HCT116 (cell line): Measurements from ENCODE around the gene KIF1A. TPM values are rescaled to one million over a fixed set of nuclear protein-coding genes. Genes with fewer than 3 reads are reported as not detected.

Source experiments
- ATAC-seq: fragments of 200-7000 bp; cut with Tn5 transposase; 2 replicates; pipeline ENCODE4 v1.9.1; 2020; ENCODE audit warnings: mild to moderate bottlenecking, moderate library complexity
- BruUV-seq: library from RNA; stranded (reverse); fragments of 400-500 nt; replicated peaks from 2 replicates; lab custom pipeline; 2021; lab: Mats Ljungman, UMichigan
- CTCF ChIA-PET: fragments of 300-600 bp; sonication (Branson Sonifier 250); formaldehyde crosslinking; loops from one replicate; lab custom pipeline; 2021; ENCODE audit warnings: antibody characterized with exemption; lab: Charles Lee
- POLR2A ChIA-PET: fragments of 300-600, 350-600 bp; sonication (Branson Sonifier 250); formaldehyde crosslinking; loops from one replicate; lab custom pipeline; 2021; ENCODE audit warnings: antibody characterized with exemption; lab: Charles Lee
- RAD21 ChIA-PET, 2 experiments: fragments of 300-600 bp; sonication (Branson Sonifier 250); formaldehyde crosslinking; loops; one replicate each; lab custom pipeline; 2023; ENCODE audit warnings: low total read pairs in 2 of 2; ENCODE audit not compliant: uncharacterized antibody in 2 of 2, unreplicated experiment in 2 of 2, low non-redundant PET in 1 of 2; lab: Charles Lee
- DNase-seq: peaks from one replicate; pipeline ENCODE4 v3.0.0-alpha.2; 2010; ENCODE audit warnings: low read depth, low spot score
- H2AFZ ChIP-seq: fragments of 200-600 bp; shearing (Covaris generic), sonication (generic); 2 replicates; pipeline ENCODE4 v1.6.1; 2017; ENCODE audit warnings: low read depth, mixed run types, mixed read lengths, antibody characterized with exemption, low read length; ENCODE audit not compliant: poor library complexity, severe bottlenecking
- H3K27ac ChIP-seq: 2 replicates; pipeline ENCODE4 v1.5.1; 2012; ENCODE audit warnings: low read depth, low read length
- H3K27me3 ChIP-seq: fragments of 200-600 bp; sonication (generic); 2 replicates; pipeline ENCODE4 v1.6.1; 2016; ENCODE audit warnings: mixed run types, low read length, mixed read lengths; ENCODE audit not compliant: insufficient read depth
- H3K36me3 ChIP-seq, 2 experiments: fragments of 200-500 bp in 1 of 2; fragments of 200-600 bp in 1 of 2; sonication (Bioruptor generic) in 1 of 2; sonication (generic) in 1 of 2; 2 replicates each; pipeline versions ENCODE4 v1.5.1 to v1.6.1; 2014 to 2016; ENCODE audit warnings: low read length in 2 of 2, inconsistent platforms in 1 of 2, mixed read lengths in 1 of 2, mixed run types in 1 of 2; ENCODE audit not compliant: insufficient read depth in 2 of 2, control insufficient read depth in 1 of 2
- H3K4me1 ChIP-seq, 2 experiments: fragments of 200-600 bp in 1 of 2; sonication (generic) in 1 of 2; 2 replicates each; pipeline versions ENCODE4 v1.5.1 to v1.6.1; 2012 to 2017; ENCODE audit warnings: low read length in 2 of 2, inconsistent platforms in 1 of 2, mild to moderate bottlenecking in 1 of 2, mixed read lengths in 1 of 2, mixed run types in 1 of 2, moderate library complexity in 1 of 2; ENCODE audit not compliant: insufficient read depth in 2 of 2, control insufficient read depth in 1 of 2
- H3K4me2 ChIP-seq: fragments of 200-600 bp; sonication (generic); 2 replicates; pipeline ENCODE4 v1.6.1; 2017; ENCODE audit warnings: mixed run types, low read length, mixed read lengths
- H3K4me3 ChIP-seq, 2 experiments: fragments of 200-600 bp in 1 of 2; sonication (generic) in 1 of 2; replicated peaks in 1 of 2; 2 replicates each; pipeline ENCODE4 v1.5.1; 2011 to 2016; ENCODE audit warnings: low read length in 2 of 2, control low read depth in 1 of 2, low read depth in 1 of 2, mild to moderate bottlenecking in 1 of 2, mixed read lengths in 1 of 2, mixed run types in 1 of 2
- H3K79me2 ChIP-seq: fragments of 200-600 bp; sonication (generic); 2 replicates; pipeline ENCODE4 v1.6.1; 2017; ENCODE audit warnings: mild to moderate bottlenecking, mixed run types, low read length, moderate library complexity, mixed read lengths; ENCODE audit not compliant: insufficient read depth
- H3K9ac ChIP-seq: fragments of 200-600 bp; sonication (generic); 2 replicates; pipeline ENCODE4 v1.6.1; 2016; ENCODE audit warnings: low read length, mixed read lengths
- H3K9me2 ChIP-seq: fragments of 200-600 bp; sonication (generic), shearing (Covaris generic); 2 replicates; pipeline ENCODE4 v1.6.1; 2017; ENCODE audit warnings: mixed run types, mild to moderate bottlenecking, moderate library complexity; ENCODE audit not compliant: insufficient read depth
- H3K9me3 ChIP-seq, 2 experiments: fragments of 200-500 bp in 1 of 2; fragments of 200-600 bp in 1 of 2; sonication (Bioruptor generic) in 1 of 2; sonication (generic) in 1 of 2; 2 replicates each; pipeline ENCODE4 v1.6.1; 2014 to 2017; ENCODE audit warnings: low read length in 2 of 2, mixed read lengths in 2 of 2, inconsistent platforms in 1 of 2, low read depth in 1 of 2, mild to moderate bottlenecking in 1 of 2, mixed run types in 1 of 2, moderate library complexity in 1 of 2; ENCODE audit not compliant: control insufficient read depth in 1 of 2, insufficient read depth in 1 of 2
- H4K20me1 ChIP-seq: fragments of 200-600 bp; sonication (generic), shearing (Covaris generic); 2 replicates; pipeline ENCODE4 v1.6.1; 2017; ENCODE audit warnings: mixed run types, mild to moderate bottlenecking, moderate library complexity; ENCODE audit not compliant: insufficient read depth
- CBX3 ChIP-seq: IDR thresholded peaks from 2 replicates; pipeline ENCODE4 v1.6.1; 2012; ENCODE audit warnings: low read depth
- CTCF ChIP-seq, 3 experiments: fragments of 200-600 bp in 1 of 3; sonication (generic) in 1 of 3; IDR thresholded peaks in 2 of 3; conservative IDR thresholded peaks in 1 of 3; 2 replicates each; pipeline ENCODE4 v1.5.1; 2012 to 2017; ENCODE audit warnings: low read depth in 2 of 3, low read length in 2 of 3, antibody characterized with exemption in 1 of 3, borderline replicate concordance in 1 of 3, control low read depth in 1 of 3, mild to moderate bottlenecking in 1 of 3, mixed read lengths in 1 of 3, mixed run types in 1 of 3, moderate library complexity in 1 of 3; ENCODE audit not compliant: insufficient read depth in 1 of 3
- RAD21 ChIP-seq: IDR thresholded peaks from 2 replicates; pipeline ENCODE4 v1.6.1; 2012; ENCODE audit warnings: low read depth, mild to moderate bottlenecking
- REST ChIP-seq: IDR thresholded peaks from 2 replicates; pipeline ENCODE4 v1.6.1; 2012; ENCODE audit warnings: low read depth
- ZNF274 ChIP-seq: fragments of 200-500 bp; sonication (Bioruptor generic); IDR thresholded peaks from 2 replicates; pipeline ENCODE4 v1.6.1; 2014; ENCODE audit warnings: mild to moderate bottlenecking, low read depth, low read length, inconsistent platforms
- intact Hi-C: fragments of 100-400 bp; cut with micrococcal nuclease; formaldehyde crosslinking; loops from 2 replicates; pipeline ENCODE4 v1.10.0; 2022
- total RNA-seq: library from RNA; stranded (reverse); gene quantifications from one replicate; pipeline ENCODE4 v1.2.1, GENCODE V29; 2021; ENCODE audit not compliant: unreplicated experiment

Gene KIF1A
- total RNA-seq, 1 experiment from 2014 or later: 0.27 TPM

DNA sequence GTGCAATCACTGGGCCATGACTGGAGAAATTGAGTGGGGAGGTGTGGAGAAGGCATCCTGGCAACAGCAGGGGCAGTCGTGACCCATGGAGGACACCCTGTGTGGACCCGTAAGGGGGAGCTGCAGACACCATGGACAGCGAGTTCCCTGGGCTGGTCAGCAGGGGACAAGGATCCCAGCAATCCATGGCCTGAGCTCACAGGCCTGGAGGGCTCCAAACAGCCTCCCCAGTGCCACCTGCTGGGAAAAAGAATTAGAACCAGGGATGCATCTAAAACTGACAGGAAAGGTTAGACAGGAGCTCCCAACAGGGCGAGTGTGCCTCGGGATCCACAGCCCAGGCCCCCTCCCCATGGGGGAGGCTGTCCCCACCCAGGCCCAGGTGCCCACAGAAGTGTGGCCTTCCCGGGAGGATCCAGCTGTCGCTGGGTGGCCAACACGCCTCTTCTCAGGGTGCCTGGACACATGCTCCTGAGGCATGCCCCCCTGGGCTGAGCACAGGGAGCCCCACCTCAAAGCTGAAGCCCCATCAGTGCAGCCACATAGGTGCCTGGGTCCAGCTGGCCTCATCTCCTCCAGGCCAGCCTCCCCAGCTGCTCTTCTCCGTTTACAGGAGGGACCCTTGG, 20.5 kb upstream of the KIF1A start:
- Histone ChIP-seq H3K36me3 (no peaks in the 10 kb centered on the region), H3K9ac (no peak overlapping the region), H3K79me2 (no peaks in the 10 kb centered on the region), H3K9me2 (no peaks in the 10 kb centered on the region), H3K4me3 (no peak overlapping the region), H3K9me3 (no peaks in the 10 kb centered on the region), H4K20me1 (no peaks in the 10 kb centered on the region), H3K27ac (no peak overlapping the region), H3K4me1 (no peaks in the 10 kb centered on the region), H2AFZ (no peak overlapping the region), H3K27me3 (0 out of 2 replicates have a peak, but pooled peaks cover 2% of the 10 kb centered on the region), H3K4me2 (no peak overlapping the region)
- CTCF ChIA-PET: interaction anchor here (0.6 to 1.7 kb wide), 25 partner anchors 9 to 424 kb away, joined by 3 to 17 read pairs (median 4); partner anchors contain the start of genes CAPN10, PASK and PPP1R7
- POLR2A ChIA-PET: no interaction called here
- ATAC-seq: peak; percentile 96
- peak; percentile 66 for TF ChIP-seq REST
- TF ChIP-seq RAD21: peak; percentile 85
- no peak; the same call in 1 of the 2 replicates for TF ChIP-seq CBX3
- peak; percentile 63 to 93 (median 78) for TF ChIP-seq CTCF (IDR thresholded peaks at IDR 0.05 in 2 of 3, conservative IDR thresholded peaks at IDR 0.05 in 1 of 3; ENCODE audit: borderline replicate concordance in 1 of 3, insufficient read depth in 1 of 3, low read depth in 2 of 3, low read length in 2 of 3)
- TF ChIP-seq ZNF274: no peak
- RAD21 ChIA-PET: interaction anchor here (1.0 to 1.5 kb wide), 4 partner anchors 11 to 92 kb away, joined by 3 to 7 read pairs (median 4); no protein-coding TSS in a partner anchor
- intact Hi-C loops: loop anchor here (1.0 to 5.0 kb wide), 2 partner anchors 30 to 328 kb away; no protein-coding TSS in a partner anchor
- BruUV-seq: no TSS peak
- DNase-seq: peak; percentile 53
